ENCODE results near the gene MAPKAP1.

Gene MAPKAP1

GRCh38 chr9:125617087-125617486 is 89.9 kb downstream of the MAPKAP1 start:
- Histone ChIP-seq H3K4me2 (ENCODE audit: low read depth, low read length, poor library complexity, severe bottlenecking) (no peak overlapping the region), H3K9me2 (replicated peaks; ENCODE audit: insufficient read depth, low read length) (no peaks in the 10 kb centered on the region), H3K9me3 (ENCODE audit: insufficient read depth, low read length) (no peaks in the 10 kb centered on the region), H3K27ac (ENCODE audit: low read depth, low read length) (no peak overlapping the region), H3F3A (ENCODE audit: insufficient read depth) (no peaks in the 10 kb centered on the region), H3K27me3 (ENCODE audit: low read length) (no peaks in the 10 kb centered on the region), H3K36me3 (ENCODE audit: low read length) (no peaks in the 10 kb centered on the region), H3K9ac (ENCODE audit: low read length) (no peak overlapping the region), H4K20me1 (ENCODE audit: low read depth, low read length) (peaks cover 7% of the 10 kb centered on the region; the same call in 1 of the 2 replicates), H3K4me3 (ENCODE audit: insufficient read depth, low read length, poor library complexity, severe bottlenecking) (no peak overlapping the region), H2AFZ (ENCODE audit: low read depth, low read length, severe bottlenecking) (no peak overlapping the region), H3K79me2 (ENCODE audit: insufficient read depth, low read length) (peaks cover 8% of the 10 kb centered on the region; the same call in 1 of the 2 replicates)
- no peak for TF ChIP-seq EZH2phosphoT487 (conservative IDR thresholded peaks at IDR 0.05; ENCODE audit: low read length)
- TF ChIP-seq, protein P1, sequence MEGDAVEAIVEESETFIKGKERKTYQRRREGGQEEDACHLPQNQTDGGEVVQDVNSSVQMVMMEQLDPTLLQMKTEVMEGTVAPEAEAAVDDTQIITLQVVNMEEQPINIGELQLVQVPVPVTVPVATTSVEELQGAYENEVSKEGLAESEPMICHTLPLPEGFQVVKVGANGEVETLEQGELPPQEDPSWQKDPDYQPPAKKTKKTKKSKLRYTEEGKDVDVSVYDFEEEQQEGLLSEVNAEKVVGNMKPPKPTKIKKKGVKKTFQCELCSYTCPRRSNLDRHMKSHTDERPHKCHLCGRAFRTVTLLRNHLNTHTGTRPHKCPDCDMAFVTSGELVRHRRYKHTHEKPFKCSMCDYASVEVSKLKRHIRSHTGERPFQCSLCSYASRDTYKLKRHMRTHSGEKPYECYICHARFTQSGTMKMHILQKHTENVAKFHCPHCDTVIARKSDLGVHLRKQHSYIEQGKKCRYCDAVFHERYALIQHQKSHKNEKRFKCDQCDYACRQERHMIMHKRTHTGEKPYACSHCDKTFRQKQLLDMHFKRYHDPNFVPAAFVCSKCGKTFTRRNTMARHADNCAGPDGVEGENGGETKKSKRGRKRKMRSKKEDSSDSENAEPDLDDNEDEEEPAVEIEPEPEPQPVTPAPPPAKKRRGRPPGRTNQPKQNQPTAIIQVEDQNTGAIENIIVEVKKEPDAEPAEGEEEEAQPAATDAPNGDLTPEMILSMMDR (IDR thresholded peaks at IDR 0.05; ENCODE audit: insufficient read depth, low read length, poor library complexity, severe bottlenecking), result no peak

DNA sequence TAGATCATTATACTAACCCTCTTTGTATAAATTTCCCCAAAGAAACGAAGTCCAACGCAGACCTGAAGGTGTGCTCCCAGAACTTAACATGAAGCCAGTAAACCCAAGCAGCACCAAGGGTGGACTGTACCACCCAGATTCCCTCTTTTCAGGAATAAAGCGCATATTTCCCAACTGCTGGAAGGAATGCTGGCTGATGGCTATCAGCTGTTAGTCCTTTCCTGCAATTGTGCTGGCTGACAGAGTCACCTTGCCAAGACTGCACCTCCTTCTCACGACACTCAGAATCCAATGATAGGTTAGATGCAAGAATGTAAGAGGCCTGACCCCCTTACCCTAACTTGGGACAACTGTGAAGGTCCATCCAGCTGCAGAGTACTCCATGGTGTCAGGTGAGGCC is 93.9 kb downstream of the MAPKAP1 start:
- no peak overlapping the region for H3K4me3 ChIP-seq (ENCODE audit: insufficient read depth, low read length, poor library complexity, severe bottlenecking)
- H3K27ac ChIP-seq (ENCODE audit: low read depth, low read length), result no peak overlapping the region
- no peaks in the 10 kb centered on the region for H3F3A ChIP-seq (ENCODE audit: insufficient read depth)
- H4K20me1 ChIP-seq (ENCODE audit: low read depth, low read length), result peaks cover 18% of the 10 kb centered on the region
- no peak overlapping the region for H3K9ac ChIP-seq (ENCODE audit: low read length)
- TF ChIP-seq EZH2phosphoT487 (conservative IDR thresholded peaks at IDR 0.05; ENCODE audit: low read length), result no peak
- TF ChIP-seq, protein P1 (IDR thresholded peaks at IDR 0.05; ENCODE audit: insufficient read depth, low read length, poor library complexity, severe bottlenecking), result no peak
- no peaks in the 10 kb centered on the region for H3K27me3 ChIP-seq (ENCODE audit: low read length)
- H3K4me2 ChIP-seq (ENCODE audit: low read depth, low read length, poor library complexity, severe bottlenecking), result no peak overlapping the region
- H2AFZ ChIP-seq (ENCODE audit: low read depth, low read length, severe bottlenecking), result no peak overlapping the region
- peaks cover 8% of the 10 kb centered on the region for H3K79me2 ChIP-seq (ENCODE audit: insufficient read depth, low read length)
- no peaks in the 10 kb centered on the region for H3K9me3 ChIP-seq (ENCODE audit: insufficient read depth, low read length)
- no peaks in the 10 kb centered on the region for H3K36me3 ChIP-seq (ENCODE audit: low read length)
- H3K9me2 ChIP-seq (replicated peaks; ENCODE audit: insufficient read depth, low read length), result no peaks in the 10 kb centered on the region

GRCh38 chr9:125612616-125613015 is 94.4 kb downstream of the MAPKAP1 start:
- Histone ChIP-seq H3K36me3 (ENCODE audit: low read length) (no peaks in the 10 kb centered on the region), H3K4me2 (ENCODE audit: low read depth, low read length, poor library complexity, severe bottlenecking) (no peak overlapping the region), H4K20me1 (ENCODE audit: low read depth, low read length) (peaks cover 18% of the 10 kb centered on the region), H3K9me3 (ENCODE audit: insufficient read depth, low read length) (no peaks in the 10 kb centered on the region), H3F3A (ENCODE audit: insufficient read depth) (no peaks in the 10 kb centered on the region), H3K4me3 (ENCODE audit: insufficient read depth, low read length, poor library complexity, severe bottlenecking) (no peak overlapping the region), H3K79me2 (ENCODE audit: insufficient read depth, low read length) (peaks cover 8% of the 10 kb centered on the region), H3K9ac (ENCODE audit: low read length) (no peak overlapping the region), H3K27ac (ENCODE audit: low read depth, low read length) (no peak overlapping the region), H3K9me2 (replicated peaks; ENCODE audit: insufficient read depth, low read length) (no peaks in the 10 kb centered on the region), H3K27me3 (ENCODE audit: low read length) (no peaks in the 10 kb centered on the region), H2AFZ (ENCODE audit: low read depth, low read length, severe bottlenecking) (no peak overlapping the region)
- TF ChIP-seq, protein P1 (IDR thresholded peaks at IDR 0.05; ENCODE audit: insufficient read depth, low read length, poor library complexity, severe bottlenecking), result no peak
- TF ChIP-seq EZH2phosphoT487 (conservative IDR thresholded peaks at IDR 0.05; ENCODE audit: low read length), result no peak
